ENCODE results near the gene MCC.
"Not testable (repeated sequence)": the region's sequence is repeated elsewhere in the genome, so short reads cannot be mapped to it uniquely, and the experiment has no call there.

MCC gene

DNA sequence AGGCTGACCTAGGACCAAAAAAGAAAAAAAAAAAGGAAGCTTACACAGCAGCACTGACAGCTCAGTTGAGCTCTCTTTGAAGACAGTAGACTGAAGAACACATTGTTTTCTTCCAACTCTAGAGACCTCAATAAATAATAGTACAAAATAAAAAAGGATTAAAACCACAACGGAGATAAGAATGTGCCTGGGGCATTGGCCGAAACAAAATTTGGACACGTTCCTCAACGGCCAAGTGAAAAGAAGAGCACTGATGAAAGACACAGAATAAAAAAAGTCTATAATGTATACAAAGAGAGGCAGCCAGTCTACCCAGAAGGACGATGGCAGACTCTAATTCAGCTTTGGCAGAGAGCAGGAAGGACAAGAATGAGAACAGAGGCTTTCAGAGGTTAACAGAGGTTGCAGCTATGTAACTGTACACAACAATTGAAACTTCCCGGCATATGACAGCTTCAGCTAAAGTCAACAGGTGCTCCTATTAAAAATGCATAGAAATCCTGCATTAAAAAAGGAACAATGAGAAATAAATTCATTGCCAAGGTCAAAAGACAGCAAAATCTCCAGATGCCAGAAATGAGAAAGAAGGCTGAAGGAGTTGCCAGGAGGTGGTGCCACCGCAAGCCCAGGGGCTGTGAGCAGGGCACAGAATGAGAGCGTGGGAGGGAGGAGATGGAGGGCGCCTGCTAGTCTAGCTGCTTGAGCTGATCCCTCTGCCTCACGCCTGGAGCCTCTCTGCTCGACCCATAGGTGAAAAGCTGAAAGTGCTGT, 397.7 kb downstream of the MCC start:
- DNase-seq (ENCODE audit: low read depth in 4 of 4, low spot score in 1 of 4) = no peak

GRCh38 chr5:113089653-113090335, 398.5 kb downstream of the MCC start:
- no peak for DNase-seq (ENCODE audit: low read depth in 4 of 4, low spot score in 1 of 4)

DNA sequence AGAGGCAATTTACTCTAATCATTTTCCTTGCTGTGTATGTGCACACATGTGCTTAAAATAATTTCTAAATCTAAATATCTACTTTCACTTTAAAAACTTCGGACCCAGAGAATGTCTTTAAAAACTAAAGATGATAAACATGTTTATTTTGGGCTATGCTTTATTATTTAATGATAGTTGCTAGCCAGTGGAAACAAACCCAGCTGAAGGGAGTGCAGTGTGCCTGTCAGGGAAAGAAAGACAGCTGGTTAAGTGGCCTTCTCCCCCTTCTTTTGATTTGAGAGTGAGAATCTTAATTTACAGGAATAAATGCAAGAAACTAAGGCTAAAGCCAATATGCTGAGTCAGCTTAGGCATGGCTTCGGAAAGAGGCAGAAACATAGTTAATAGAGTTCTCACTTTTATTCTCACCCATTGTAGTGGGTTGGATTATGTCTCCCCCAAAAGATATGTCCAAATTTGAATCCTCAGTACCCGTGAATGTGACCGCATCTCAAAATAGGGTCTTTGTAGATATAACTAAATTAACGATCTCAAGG, 400.2 kb downstream of the MCC start:
- DNase-seq (ENCODE audit: low read depth in 4 of 4, low spot score in 1 of 4) = no peak

DNA sequence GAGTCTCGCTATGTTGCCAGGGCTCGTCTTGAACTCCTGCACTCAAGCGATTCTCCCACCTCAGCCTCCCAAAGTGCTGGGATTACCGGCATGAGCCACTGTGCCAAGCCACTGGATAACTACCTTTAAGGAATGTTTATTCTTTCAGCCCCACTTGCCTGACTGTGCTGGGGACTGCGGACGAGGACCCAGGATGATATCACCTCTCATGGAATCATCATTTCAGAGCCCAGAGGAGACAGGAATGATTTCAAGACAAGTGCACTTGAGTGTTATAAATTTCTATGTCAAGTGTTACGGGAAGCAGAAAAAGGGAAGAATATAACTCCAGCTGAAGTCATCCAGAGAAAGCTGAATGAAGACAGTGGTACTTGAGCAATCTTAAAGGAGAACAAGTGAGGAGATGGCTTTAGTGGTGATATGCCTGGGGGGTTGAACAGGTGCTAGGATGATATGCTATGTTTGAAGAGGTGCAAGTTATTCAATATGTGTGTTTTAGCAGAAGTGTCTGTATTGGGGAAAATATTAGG, 402.3 kb downstream of the MCC start:
- DNase-seq (ENCODE audit: low read depth in 4 of 4, low spot score in 1 of 4) = no peak

DNA sequence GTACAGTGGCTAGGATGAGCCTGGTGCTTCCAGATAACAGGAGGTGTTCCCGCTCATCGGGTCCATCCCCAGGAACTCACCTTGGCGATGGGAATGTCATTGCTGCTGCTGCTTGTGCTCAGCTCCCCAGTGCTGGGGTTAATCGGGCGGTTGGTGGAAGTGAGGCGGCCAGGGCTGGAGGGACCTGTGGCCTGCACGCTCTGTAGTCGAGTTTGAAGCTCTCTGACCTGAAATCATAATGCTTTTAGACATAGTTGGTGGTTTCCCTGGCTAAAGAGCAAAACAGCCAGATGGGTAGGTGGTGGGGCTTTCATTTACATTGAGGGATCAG, 403.2 kb downstream of the MCC start:
- no peak for DNase-seq (ENCODE audit: low read depth in 4 of 4, low spot score in 1 of 4)

DNA sequence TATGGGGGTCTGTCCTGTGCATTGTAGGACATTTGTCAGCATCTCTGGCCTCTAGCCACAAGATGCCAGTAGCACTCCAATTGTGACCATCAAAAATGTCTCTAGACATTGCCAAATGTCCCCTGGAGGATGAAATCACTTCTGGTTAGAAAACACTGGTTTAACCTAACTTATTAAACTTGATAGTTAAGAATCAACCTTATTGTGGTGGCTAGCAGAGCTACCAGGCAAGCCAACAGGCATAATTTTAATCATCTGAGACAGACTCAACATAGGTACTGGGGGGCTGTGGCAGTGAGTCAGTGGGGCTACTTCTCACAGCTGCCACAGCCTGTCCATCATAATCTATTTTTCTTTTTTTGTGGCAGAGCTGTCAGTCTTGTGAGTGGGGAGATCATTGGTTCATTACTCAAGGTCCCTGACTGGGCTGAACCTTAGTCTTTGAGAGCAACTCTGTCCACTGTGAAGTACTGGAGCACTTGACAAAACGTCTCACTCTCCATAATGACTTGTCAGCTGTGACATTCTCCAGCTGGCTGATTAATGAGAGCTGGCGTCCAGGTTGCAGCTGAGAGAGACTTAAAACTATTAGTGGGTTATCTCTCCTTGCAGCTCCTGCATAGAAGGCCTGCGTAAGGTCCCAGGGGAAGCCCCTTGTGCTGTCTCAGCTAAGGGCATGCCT, 403.7 kb downstream of the MCC start:
- DNase-seq (ENCODE audit: low read depth in 4 of 4, low spot score in 1 of 4) = no peak

DNA sequence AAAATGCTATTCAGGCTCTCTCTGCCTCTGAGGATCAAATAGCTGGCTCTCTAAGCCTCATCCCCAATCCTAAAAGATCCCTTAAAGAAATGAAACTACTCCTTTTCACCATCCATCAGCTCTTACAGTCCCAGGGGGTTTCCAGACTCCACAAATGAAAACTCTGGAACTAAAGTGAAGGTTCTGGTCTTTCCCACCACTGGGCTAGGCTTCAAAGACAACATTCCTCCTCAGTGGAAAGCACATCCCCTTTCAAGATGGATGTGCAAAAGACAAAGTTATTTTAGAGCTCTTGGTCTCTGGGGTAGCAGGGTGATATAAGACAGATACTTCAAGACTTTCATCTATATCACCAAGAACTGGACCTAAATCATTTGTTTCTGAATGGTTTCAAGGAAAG, 404.8 kb downstream of the MCC start:
- DNase-seq (ENCODE audit: low read depth in 4 of 4, low spot score in 1 of 4) = no peak

DNA sequence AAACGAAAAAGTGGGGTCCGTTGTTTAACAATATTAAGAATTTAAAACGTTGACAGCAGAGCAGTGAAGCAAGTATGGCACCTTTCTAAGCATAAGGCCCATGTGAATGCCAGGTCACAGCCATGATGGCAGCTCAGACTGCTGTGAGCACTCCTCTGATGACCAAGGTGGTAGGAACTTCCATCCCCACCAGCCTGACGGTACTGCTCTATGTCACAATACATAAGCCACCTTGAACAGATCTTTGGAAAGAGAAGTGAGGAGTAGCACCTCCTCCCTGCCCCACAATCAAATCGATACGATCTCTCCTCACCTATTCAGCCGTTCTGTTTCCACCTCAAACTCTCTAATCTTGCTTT, 405.7 kb downstream of the MCC start:
- no peak for DNase-seq (ENCODE audit: low read depth in 4 of 4, low spot score in 1 of 4)

DNA sequence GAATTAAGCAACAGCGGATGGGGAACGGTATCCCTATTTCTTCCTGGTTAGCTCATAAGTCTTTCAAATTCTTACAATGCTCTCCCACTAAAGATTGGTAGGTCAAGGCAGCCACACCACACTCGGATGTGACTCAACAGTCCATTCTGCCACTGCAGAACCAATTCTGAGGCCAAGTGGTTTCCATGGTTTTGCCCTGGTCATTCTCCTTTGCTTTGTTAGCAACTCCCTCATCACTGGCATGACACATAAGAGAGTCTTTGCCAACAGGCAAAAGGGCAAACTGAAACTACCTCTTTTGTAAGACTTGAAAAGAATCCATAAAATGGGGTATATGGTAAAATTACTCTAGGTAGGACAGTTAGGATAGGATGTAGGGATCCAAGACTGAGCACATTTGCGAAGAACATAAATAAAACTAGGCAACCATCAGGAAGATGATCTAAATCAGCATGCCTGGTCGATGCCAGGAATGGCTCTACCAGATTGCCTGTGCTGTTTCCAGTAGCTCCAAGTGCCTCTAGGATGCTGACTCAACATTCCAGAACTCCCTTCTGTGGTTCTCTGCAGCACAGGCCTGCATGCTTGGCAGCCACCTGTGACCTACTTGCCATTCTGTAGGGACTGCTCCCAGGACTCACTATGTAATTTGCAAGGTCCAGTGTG, 406.2 kb downstream of the MCC start:
- DNase-seq (ENCODE audit: low read depth in 4 of 4, low spot score in 1 of 4) = no peak

GRCh38 chr5:113081091-113081839, 407.0 kb downstream of the MCC start:
- DNase-seq (ENCODE audit: low read depth in 4 of 4, low spot score in 1 of 4) = no peak

DNA sequence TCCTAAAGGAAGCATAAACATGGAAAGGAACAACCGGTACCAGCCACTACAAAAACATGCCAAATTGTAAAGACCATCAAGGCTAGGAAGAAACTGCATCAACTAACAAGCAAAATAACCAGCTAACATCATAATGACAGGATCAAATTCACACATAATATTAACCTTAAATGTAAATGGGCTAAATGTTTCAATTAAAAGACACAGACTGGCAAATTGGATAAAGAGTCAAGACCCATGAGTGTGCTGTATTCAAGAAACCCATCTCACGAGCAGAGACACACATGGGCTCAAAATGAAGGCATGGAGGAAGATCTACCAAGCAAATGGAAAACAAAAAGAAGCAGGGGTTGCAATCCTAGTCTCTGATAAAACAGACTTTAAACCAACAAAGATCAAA, 411.6 kb downstream of the MCC start:
- DNase-seq (ENCODE audit: low read depth in 4 of 4, low spot score in 1 of 4) = not testable (repeated sequence)

GRCh38 chr5:113075019-113075418, 413.2 kb downstream of the MCC start:
- no peak for DNase-seq (ENCODE audit: low read depth in 4 of 4, low spot score in 1 of 4)

DNA sequence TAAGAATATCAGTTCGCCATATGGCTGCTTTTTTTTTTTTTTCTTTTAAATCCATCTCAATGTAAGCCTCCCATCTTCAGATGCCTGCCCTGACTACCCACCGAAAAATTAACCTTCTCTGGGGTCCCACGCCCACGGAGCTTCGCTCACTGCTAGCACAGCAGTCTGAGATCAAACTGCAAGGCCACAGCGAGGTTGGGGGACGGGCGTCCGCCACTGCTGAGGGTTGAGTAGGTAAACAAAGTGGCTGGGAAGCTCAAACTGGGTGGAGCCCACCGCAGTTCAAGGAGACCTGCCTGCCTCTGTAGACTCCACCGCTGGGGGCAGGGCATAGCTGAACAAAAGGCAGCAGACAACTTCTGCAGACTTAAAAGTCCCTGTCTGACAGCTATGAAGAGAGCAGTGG, 414.6 kb downstream of the MCC start:
- DNase-seq (ENCODE audit: low read depth in 4 of 4, low spot score in 1 of 4) = not testable (repeated sequence)

DNA sequence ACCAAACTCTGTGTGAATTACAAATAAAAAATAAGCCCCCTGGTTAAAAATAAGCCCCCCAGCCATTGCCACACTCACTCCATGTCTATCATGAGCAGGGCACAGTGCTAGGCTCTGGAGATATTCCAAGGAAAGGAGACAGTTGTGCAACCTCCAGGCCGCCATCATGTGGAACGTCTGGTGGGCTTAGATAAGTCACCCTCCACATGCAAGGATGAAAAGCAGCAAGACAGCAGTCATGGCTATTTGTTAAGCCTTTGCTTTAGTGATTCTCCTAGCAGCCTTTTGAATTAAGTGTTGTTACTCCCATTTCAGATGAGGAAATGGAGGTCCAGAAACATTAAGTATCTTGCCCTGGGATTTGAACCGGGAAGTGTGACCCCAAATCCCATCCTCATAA, 416.9 kb downstream of the MCC start:
- DNase-seq (ENCODE audit: low read depth in 4 of 4, low spot score in 1 of 4) = no peak

GRCh38 chr5:113070901-113071300, 417.4 kb downstream of the MCC start:
- DNase-seq (ENCODE audit: low read depth in 4 of 4, low spot score in 1 of 4) = no peak

DNA sequence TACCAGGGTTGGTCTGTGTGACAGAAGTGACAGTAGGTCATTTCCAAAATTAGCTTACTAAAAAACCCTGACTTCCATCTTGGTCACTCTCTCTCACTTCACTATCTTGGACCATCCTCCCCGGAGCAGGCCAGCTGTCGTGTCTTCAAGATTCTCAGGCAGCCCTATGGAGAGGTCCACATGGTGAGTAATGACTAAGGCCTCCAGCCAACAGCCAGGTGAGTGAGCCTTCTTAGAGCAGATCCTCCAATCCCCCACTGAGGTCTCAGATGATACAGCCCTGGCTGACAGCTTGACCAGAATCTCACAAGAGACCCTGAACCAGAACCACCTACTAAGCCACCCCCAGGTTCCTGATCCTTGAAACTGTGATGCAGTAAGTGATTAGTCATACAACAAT, 419.7 kb downstream of the MCC start:
- DNase-seq (ENCODE audit: low read depth in 4 of 4, low spot score in 1 of 4) = no peak

DNA sequence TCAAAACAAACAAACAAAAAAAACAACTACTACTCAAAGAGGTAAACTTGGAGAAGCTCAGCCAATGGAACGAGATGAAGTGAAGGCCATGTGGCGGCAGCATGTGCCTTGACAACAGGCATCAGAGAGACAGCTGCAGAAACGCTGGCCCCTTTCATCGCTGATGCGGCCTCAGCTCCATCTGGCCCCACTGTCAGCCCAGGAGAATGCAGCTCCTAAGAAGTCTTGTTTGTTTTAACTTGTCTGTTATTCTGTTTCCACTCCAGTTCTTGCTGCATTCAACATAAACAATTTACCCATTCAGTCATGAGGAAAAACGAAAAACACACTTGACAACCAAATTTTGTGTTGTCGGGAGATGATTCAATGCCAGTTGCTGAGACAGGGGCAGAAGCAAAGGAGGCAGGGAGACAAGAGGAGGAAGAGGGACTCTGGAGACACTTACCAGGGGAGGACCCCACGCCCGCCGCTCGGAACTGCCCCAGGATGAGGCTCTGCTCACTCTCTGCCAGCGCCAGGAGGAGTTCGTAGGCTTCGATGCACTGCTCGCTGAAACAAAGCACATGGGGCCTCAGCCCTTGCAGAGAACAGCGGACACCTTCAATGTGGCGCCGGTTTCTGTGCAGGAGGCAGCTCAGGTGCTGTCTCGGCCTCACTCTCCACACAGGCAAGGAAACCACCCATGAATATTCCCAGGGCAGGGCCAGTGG, 420.5 kb downstream of the MCC start:
- no peak for DNase-seq (ENCODE audit: low read depth in 4 of 4, low spot score in 1 of 4)

GRCh38 chr5:113065626-113066025, 422.6 kb downstream of the MCC start:
- no peak for DNase-seq (ENCODE audit: low read depth in 4 of 4, low spot score in 1 of 4)

DNA sequence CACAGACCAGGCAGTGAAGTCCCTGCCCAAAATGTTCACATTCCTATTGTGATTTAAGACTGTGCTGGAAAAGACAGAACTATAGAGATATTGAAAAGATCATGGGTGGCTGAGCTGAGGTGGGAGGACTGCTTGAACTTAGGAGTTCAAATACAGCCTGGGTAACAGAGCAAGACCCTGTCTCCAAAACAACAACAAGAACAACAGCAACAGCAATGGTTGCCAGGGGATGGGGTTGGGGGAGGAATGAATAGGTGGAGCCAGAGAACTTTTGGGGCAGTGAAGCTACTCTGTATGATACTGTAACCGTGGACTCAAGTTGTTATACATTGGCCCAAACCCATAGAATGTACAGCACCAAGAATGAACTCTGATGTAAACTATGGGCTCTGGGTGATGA, 423.4 kb downstream of the MCC start:
- no peak for DNase-seq (ENCODE audit: low read depth in 4 of 4, low spot score in 1 of 4)

DNA sequence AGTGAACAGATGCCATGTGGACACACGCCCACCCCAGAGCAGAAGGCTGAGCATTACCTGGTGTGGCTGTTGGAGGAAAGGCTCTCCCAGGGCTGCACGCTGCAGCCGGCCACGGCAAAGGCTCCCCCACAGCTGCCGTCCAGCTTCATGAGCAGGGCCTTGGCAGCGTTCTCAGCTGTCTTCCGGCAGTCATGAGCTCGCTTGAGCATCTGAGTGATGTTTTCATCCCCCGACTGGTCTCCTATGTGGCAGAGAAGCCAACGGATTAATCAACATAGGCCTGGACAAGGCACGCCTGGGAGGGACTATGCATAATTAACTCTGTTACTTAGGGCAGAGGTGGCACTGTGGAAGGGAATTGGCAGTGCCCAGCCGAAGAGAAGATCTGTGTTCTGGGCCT, 424.3 kb downstream of the MCC start:
- DNase-seq (ENCODE audit: low read depth in 4 of 4, low spot score in 1 of 4) = no peak
